T-helper 17 cell (primary cell): Measurements from ENCODE around the gene ACTRT2. TPM values are rescaled to one million over a fixed set of nuclear protein-coding genes. Genes with fewer than 3 reads are reported as not detected.

Experiments used
- ATAC-seq: fragments of 150-1000 bp; cut with Tn5 transposase; 2 replicates; pipeline ENCODE4 v1.10.0; 2021; ENCODE audit warnings: mild to moderate bottlenecking, moderate library complexity
- DNase-seq, 3 donors: peaks; one replicate each; pipeline versions ENCODE4 v3.0.0 to v3.0.0-alpha.2; 2020 to 2021
- H3K9me3 ChIP-seq: one replicate; pipeline ENCODE4 v1.7.0; 2013; ENCODE audit warnings: low read length, mild to moderate bottlenecking; ENCODE audit not compliant: control insufficient read depth, poor library complexity, severe bottlenecking
- H3K27ac Mint-ChIP-seq: one replicate; pipeline ENCODE4 v1.8.0; 2022; ENCODE audit warnings: mild to moderate bottlenecking, moderate library complexity, mixed read lengths
- H3K27me3 Mint-ChIP-seq: one replicate; pipeline ENCODE4 v1.8.0; 2022; ENCODE audit warnings: mixed read lengths
- H3K36me3 Mint-ChIP-seq: one replicate; pipeline ENCODE4 v1.8.0; 2022; ENCODE audit warnings: low read depth, mixed read lengths
- H3K4me1 Mint-ChIP-seq: one replicate; pipeline ENCODE4 v1.8.0; 2022; ENCODE audit warnings: mild to moderate bottlenecking, mixed read lengths
- H3K4me3 Mint-ChIP-seq: one replicate; pipeline ENCODE4 v1.8.0; 2022; ENCODE audit warnings: mild to moderate bottlenecking, moderate library complexity, mixed read lengths
- total RNA-seq, 4 donors: library from RNA in 2 of 4; stranded (reverse) in 2 of 4; gene quantifications; one replicate each; pipeline ENCODE4 v1.2.3 and lab custom pipeline; 2022 to 2026

ACTRT2 gene
- total RNA-seq (not detected), total RNA-seq (lab: John Stamatoyannopoulos, UW) (0 reads per million in 2 donors)

DNA sequence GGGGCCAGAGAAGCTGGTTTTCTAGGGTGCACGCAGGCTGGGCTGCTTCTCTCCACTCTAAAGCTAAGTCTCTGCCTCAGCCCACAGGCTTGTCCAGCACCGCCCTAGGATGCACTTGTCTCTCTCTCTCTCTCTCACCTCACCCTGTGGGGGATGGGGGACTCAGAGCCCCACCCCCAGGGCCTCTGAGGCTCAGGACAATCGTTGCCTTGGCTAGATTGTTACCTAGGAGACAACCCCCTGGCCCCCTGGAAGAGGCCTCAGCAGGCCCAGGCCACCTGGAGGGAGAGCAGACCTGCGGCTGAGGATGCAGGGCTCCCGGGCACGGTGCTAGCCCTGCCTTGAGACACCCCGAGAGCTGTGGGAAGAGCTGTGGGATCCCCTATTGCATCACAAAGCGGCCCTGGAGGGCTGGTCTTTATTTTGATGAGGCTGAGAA, at the start of gene ACTRT2:
Gene ACTRT2, plus strand, starts transcription at position 235 of the 439 bp plus-strand sequence. CDS start 220 bp downstream, outside the sequence.
- Mint-ChIP-seq H3K27me3 (peaks cover 9% of the 10 kb centered on the region), H3K36me3 (no peaks in the 10 kb centered on the region), H3K4me3 (no peak within 1 kb of the TSS), H3K27ac (no peak within 1 kb of the TSS), H3K4me1 (no peaks in the 10 kb centered on the region)
- ATAC-seq (no peak), DNase-seq (no peak)
- H3K9me3 ChIP-seq, result no peaks in the 10 kb centered on the region

DNA sequence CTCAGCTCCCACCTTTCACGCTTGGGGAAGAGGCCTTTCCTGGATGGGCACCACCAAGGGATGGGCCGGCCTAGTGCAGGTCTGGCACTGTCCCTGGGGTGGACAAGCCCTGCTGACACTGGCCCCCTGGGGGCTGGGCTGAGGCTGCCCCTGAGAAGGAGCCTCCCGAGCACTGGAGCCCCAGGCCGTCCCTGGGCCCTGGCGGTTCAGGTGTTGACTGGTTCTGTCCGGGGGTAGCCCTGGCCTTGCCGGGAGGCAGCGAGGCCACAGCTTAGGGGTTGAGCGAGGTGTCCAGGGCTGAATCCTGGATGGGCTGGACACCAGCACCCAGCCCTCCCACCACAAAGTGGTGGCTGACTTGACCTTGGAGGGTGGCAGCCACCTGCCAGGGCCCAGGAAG, 49.7 kb upstream of the ACTRT2 start:
- peaks cover 10% of the 10 kb centered on the region for H3K27me3 Mint-ChIP-seq
- no peak for ATAC-seq
- H3K4me1 Mint-ChIP-seq, result peaks cover 2% of the 10 kb centered on the region
- H3K9me3 ChIP-seq, result no peaks in the 10 kb centered on the region
- no peak overlapping the region for H3K27ac Mint-ChIP-seq
- no peaks in the 10 kb centered on the region for H3K36me3 Mint-ChIP-seq
- DNase-seq, result no peak
- H3K4me3 Mint-ChIP-seq, result no peak overlapping the region

DNA sequence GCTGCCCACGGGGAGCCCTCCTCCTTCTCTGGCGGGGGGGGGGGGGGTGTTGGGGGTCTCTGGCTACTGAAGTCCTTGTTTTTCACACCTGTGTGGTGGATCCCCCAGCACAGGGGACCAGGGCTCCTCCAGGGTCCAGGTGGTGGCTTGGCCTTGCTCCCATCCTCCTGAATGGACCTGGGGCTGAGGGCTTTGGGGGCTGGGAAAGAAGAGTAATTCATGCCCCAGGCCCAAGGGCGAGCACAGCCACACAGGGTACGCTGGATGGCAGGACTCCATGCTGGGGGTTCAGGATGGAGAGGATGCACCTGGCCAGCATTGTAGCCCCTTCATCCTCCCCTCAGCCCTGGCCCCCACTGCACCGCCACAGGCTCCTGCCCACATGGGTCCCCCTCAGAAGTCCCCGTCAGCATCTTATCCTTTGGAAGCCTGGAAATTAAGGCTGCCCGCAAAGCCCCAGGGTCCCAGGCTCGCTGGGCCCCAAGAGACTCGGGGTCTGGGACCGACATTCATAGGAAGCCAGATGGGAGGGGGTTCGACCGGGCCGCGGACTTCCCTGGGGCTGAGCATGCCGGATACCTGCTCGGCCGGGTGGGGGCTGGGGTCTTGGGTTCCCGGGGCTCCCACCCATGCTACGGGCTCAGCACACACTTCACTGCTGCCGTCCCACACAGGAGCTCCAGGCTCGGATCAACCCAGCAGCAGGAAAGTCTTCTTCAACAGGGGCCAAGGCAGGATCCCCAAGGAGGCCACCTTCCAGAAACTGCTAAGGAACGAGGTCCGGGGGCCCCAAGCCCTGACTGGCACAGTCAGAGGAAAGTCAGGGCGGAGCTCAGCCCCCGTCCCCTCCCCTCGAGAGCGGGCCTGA, 49.0 kb upstream of the ACTRT2 start:
- Mint-ChIP-seq H3K4me1 (peaks cover 2% of the 10 kb centered on the region), H3K36me3 (no peaks in the 10 kb centered on the region), H3K27ac (no peak overlapping the region), H3K4me3 (no peak overlapping the region), H3K27me3 (peaks cover 10% of the 10 kb centered on the region)
- DNase-seq, result no peak
- ATAC-seq, result no peak
- H3K9me3 ChIP-seq, result no peaks in the 10 kb centered on the region

DNA sequence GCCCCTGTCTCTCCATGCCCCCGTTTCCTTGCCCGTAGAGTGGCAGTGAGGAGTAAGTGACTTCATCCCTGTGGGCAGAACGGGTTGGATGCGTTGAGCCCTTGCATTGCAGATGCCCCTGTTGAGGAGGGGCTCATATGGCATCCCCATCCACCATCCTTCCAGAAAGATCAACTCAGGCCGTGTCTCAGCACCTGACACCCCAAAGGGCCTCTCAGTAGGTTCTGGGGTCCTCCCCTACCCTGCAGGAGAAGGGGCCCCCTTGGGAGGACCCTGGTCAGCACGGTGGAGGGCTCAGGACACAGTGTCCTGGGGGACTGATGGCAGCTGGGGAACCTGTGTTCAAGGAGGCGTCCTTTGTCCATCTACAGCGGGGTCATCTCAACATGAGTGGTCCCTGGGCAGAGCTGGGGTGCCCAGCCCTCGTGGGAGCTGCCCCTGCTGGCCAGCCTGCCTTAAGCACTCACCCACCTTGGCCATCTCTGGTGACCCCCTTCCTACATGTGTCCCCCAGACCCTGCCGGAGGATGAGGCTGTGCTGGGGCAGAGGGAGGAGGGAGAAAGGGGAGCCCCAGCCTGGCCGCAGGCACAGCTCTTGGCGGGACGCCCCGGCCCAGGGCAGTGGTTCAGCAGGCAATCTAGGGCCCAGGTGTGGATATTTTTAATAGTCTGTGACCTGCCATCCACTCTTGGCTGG, 48.2 kb upstream of the ACTRT2 start:
- ATAC-seq, result no peak
- H3K9me3 ChIP-seq, result no peaks in the 10 kb centered on the region
- H3K4me1 Mint-ChIP-seq, result peaks cover 2% of the 10 kb centered on the region
- no peaks in the 10 kb centered on the region for H3K36me3 Mint-ChIP-seq
- no peak for DNase-seq
- H3K4me3 Mint-ChIP-seq, result no peak overlapping the region
- H3K27ac Mint-ChIP-seq, result no peak overlapping the region
- H3K27me3 Mint-ChIP-seq, result peaks cover 10% of the 10 kb centered on the region

DNA sequence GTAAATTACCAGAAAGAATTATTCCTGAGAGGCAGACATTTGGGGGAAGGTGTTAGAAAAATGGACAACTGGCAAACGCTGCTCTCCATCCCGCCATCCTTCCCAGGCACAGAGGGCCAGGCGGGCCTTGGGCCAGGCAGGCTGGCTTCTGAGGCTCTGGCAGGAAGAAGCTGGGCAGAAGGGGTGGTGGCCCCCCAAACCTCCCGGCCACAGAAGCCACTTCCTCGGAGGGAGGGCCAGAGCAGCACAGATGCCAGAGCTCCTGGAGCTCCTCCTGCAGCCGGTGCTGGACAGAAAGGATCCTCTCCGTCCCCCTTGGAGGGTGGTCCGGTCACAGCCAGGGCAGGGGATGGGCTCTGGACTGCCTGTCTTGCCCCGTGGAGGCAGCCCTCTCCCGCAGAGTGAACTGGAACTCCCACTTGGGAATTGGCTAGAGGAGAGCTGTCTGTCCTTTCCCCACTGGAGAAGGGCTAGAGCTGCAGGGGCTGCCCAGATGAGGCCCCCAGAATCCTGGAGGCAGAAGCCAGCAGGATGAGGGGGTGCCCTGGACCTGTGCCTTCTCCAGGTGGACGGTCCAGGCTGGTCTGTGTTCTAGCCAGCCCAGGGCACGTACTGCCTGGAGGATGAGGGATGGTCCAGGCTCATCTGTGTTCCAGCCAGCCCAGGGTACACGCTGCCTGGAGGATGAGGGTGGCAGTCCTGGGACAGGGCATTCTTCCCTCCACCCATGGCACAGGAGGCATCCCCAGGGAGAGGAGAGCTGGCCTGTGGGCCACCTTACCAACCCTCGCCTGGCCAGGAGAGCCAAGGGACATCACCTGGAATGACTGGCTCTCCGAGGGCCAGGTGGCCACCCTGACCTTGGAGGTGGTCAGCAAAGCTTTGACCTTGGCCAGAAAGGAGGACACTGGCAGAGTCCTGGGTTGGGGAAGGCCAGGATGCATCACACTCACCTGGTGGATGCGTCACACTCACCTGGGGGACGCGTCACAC, 47.4 kb upstream of the ACTRT2 start:
- H3K27me3 Mint-ChIP-seq, result peaks cover 10% of the 10 kb centered on the region
- ATAC-seq (no peak), DNase-seq (no peak)
- H3K4me1 Mint-ChIP-seq, result peaks cover 2% of the 10 kb centered on the region
- H3K9me3 ChIP-seq, result no peaks in the 10 kb centered on the region
- H3K27ac Mint-ChIP-seq, result no peak overlapping the region
- no peaks in the 10 kb centered on the region for H3K36me3 Mint-ChIP-seq
- no peak overlapping the region for H3K4me3 Mint-ChIP-seq

DNA sequence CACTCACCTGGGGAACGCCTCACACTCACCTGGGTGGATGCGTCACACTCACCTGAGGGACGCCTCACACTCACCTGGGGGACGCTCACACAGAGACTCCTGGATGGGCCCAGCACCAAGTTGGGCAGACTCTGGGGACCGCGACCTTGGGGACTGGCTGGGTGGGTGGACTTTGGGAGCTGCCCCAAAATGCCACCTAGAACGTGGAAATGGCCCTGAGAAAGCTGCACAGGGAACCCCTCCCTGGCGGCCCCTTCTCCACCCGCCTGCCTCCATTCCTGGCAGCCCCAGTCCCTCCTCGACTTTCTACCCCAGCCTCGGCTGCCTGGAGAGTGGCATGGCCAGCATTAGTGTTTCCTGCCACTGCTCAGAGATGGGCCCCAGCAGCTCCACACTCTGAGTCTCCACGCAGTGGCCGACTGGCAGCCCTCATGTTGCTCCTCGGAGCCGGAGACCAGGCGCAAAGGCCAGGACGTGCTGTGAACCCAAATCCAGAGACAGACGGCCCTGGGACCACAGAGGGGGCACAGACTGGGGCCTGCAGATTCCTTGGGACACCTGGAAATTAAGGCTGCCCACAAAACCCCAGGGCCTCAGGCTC, 46.5 kb upstream of the ACTRT2 start:
- no peak overlapping the region for H3K4me3 Mint-ChIP-seq
- no peaks in the 10 kb centered on the region for H3K36me3 Mint-ChIP-seq
- no peaks in the 10 kb centered on the region for H3K9me3 ChIP-seq
- H3K27me3 Mint-ChIP-seq, result peaks cover 9% of the 10 kb centered on the region
- no peak overlapping the region for H3K27ac Mint-ChIP-seq
- no peak for DNase-seq
- H3K4me1 Mint-ChIP-seq, result peaks cover 2% of the 10 kb centered on the region
- no peak for ATAC-seq

DNA sequence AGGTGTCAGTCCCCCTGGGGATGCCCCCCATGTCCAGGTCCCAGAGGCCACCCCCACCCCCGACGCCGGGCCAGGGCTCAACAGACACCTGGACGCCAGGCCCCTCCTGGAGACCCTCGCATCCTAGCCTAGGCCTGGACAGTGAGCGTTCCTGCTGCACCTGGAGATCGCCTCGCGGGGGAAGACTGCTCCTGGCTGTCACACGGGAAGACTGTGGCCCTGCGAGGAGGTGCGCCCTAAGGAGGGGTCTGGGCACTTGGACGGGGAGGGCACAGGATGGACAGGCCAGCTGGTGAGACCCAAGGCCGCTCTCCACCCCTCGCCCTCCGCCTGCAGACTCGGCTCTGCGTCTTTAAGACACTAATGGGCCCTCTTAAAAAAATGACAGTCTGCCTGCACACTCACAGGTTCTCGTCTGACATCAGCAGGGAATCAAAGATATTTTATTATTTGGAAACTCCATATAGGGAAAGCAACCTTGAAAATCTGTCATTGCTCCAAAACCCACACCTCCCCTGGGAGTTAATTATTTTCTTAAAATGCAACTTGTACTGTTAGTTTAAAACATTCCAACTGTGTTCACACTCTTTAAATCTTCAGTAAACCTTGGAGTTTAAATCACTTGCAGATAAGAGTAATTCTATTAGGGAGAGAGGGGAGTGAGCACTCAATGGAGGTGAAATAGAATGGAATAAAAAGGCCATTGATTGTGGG, 45.6 kb upstream of the ACTRT2 start:
- no peaks in the 10 kb centered on the region for H3K9me3 ChIP-seq
- DNase-seq (no peak), ATAC-seq (no peak)
- Mint-ChIP-seq H3K4me3 (no peak overlapping the region), H3K27ac (no peak overlapping the region), H3K36me3 (no peaks in the 10 kb centered on the region), H3K4me1 (peaks cover 2% of the 10 kb centered on the region), H3K27me3 (peaks cover 6% of the 10 kb centered on the region)

DNA sequence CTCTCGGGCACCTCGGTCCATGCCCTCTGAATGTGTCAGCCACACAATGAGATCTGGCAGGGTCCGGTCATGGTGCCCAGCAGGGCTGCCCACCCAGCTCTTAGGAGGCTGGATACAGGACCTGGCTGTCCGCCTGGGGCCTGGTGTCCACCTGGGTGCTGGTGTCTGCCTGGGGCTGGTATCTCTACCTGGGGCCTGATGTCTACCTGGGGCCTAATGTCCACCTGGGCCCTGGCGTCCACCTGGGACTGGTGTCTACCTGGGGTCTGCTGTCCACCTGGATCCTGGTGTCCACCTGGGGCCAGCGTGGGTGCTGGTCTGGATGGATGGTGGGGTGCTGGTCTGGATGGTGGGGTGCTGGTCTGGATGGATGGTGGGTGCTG, 45.1 kb upstream of the ACTRT2 start:
- Mint-ChIP-seq H3K27ac (no peak overlapping the region), H3K27me3 (peaks cover 6% of the 10 kb centered on the region), H3K4me3 (no peak overlapping the region), H3K36me3 (no peaks in the 10 kb centered on the region), H3K4me1 (peaks cover 2% of the 10 kb centered on the region)
- H3K9me3 ChIP-seq, result no peaks in the 10 kb centered on the region
- no peak for ATAC-seq
- no peak for DNase-seq

DNA sequence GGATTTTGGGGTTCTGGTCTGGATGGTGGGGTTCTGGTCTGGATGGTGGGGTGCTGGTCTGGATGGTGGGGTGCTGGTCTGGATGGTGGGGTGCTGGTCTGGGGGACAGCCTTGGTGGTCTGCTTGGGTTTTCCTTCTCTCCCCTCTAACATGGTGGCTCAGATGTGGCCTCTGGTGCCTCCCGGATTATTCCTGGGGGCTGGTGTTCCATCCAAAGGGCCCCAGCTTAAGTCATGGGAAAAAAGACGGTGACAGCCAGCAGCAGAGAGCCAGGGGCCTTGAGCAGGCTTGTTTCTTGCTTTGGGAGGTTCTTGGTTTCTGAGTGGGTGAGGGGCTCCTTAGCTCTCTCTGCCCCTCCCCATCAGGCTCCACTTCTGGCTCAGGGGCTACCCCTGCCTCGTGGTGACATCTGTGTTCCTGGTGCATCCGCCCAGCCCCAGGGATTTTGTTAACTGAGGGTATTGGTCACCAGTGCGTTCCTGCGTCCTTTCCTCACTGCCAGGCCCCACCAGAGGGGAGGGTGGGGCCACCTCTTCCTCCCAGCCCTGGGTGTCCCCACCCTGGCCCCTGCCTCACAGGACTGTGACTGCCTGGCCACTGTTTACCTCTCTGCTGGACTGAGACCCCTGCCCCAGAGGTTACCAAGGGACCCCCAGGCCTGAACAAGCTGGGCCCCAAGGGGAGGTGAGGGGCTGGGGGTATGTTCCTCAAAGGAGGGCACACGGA, 43.2 kb upstream of the ACTRT2 start:
- DNase-seq (no peak), ATAC-seq (no peak)
- H3K27me3 Mint-ChIP-seq, result peaks cover under 1% of the 10 kb centered on the region
- no peaks in the 10 kb centered on the region for H3K9me3 ChIP-seq
- H3K4me3 Mint-ChIP-seq, result no peak overlapping the region
- no peaks in the 10 kb centered on the region for H3K36me3 Mint-ChIP-seq
- H3K4me1 Mint-ChIP-seq, result peaks cover 2% of the 10 kb centered on the region
- H3K27ac Mint-ChIP-seq, result no peak overlapping the region

DNA sequence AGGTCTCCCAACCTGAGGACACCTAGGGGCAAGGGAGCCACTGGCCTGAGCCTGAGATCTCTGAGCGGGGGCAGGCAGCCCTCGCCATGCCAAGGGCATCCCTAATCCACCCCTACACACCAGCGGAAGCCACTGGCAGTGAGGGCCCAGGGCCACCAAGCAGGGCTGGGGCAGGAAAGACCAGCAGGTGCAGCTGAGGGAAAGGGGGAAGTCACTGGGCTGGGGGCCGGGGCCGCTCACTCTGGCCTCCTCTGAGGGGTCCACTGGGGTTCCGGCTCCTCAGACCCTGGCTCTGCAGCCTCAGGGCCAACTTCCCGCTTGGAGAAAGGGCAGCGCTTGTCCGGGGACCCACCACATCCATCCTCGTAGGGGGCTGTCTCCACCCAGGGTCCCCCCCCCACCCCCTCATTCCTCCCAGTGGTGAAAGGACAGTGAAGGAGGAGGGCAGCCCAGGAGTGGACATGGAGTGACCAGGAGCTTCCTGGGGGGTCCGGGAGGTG, 42.5 kb upstream of the ACTRT2 start:
- Mint-ChIP-seq H3K4me3 (no peak overlapping the region), H3K36me3 (no peaks in the 10 kb centered on the region), H3K27ac (no peak overlapping the region), H3K4me1 (no peaks in the 10 kb centered on the region), H3K27me3 (no peaks in the 10 kb centered on the region)
- no peaks in the 10 kb centered on the region for H3K9me3 ChIP-seq
- no peak for ATAC-seq
- no peak for DNase-seq

DNA sequence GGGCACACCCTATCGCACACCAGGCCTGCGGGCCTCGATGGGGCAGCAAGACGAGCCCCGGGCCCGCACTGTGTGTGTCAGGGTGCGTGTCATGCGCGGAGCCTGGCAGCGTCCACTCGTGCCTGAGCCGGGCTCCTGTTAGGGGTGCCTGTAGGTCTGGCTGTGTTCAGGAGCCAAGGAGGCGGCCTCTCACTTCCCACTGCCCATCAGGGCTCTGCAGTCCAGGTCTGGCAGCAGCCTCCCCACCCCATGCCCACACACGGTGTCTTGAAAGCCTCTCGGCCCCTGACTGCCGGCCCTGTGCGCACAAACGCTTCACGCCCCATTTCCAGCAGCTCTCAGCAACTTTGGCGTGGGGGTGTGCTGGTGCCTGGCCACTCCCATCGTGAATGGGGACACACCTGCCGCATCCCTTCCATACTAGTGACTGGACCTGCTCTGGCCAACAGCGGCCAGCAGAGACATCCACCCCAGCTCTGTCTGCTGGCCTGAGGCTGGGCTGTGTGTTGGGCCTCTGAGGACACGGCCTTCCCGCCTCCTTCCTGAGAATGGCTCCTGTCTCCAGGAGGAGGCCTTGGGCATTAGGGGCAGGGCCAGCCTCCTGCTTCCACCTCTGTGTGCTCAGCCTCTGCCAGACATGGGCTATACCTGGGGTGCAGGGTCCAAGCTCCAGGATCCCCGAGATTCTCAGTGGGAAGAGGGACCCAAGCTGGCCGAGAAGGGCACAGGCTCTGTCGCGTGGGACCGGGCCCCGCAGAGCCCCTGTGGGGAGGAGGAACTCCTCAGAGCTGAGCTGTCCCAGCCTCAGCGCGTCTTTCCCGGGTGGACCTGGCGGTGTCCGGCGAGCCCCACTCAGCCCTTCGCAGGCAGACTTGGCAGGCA, 41.8 kb upstream of the ACTRT2 start:
- H3K4me1 Mint-ChIP-seq, result no peaks in the 10 kb centered on the region
- no peaks in the 10 kb centered on the region for H3K36me3 Mint-ChIP-seq
- no peak overlapping the region for H3K27ac Mint-ChIP-seq
- ATAC-seq (no peak), DNase-seq (no peak)
- no peak overlapping the region for H3K4me3 Mint-ChIP-seq
- no peaks in the 10 kb centered on the region for H3K9me3 ChIP-seq
- H3K27me3 Mint-ChIP-seq, result no peaks in the 10 kb centered on the region
